Smooth muscle cell (in vitro differentiated cells): ENCODE measurements around the gene RELT. TPM values are rescaled to one million over a fixed set of nuclear protein-coding genes. Genes with fewer than 3 reads are reported as not detected.

ENCODE experiments used
- DNase-seq: peaks from one replicate; lab custom pipeline; 2025; ENCODE audit not compliant: unreplicated experiment; lab: John Stamatoyannopoulos, UW
- H2AFZ ChIP-seq: fragments of 200-600 bp; sonication (generic); 2 replicates; pipeline ENCODE4 v1.6.0; 2016; ENCODE audit warnings: antibody characterized with exemption, low read depth, mild to moderate bottlenecking
- H3F3A ChIP-seq: fragments of 200-600 bp; sonication (generic); 2 replicates; pipeline ENCODE4 v1.6.0; 2017; ENCODE audit warnings: antibody characterized with exemption, low read depth
- H3K27ac ChIP-seq: fragments of 200-600 bp; sonication (generic); 2 replicates; pipeline ENCODE4 v1.5.1; 2016; ENCODE audit warnings: low read depth, mild to moderate bottlenecking
- H3K27me3 ChIP-seq: fragments of 200-600 bp; sonication (generic); 2 replicates; pipeline ENCODE4 v1.6.1; 2016; ENCODE audit warnings: low read depth, mild to moderate bottlenecking
- H3K36me3 ChIP-seq: fragments of 200-600 bp; sonication (generic); 2 replicates; pipeline ENCODE4 v1.5.1; 2016; ENCODE audit warnings: low read depth
- H3K4me1 ChIP-seq: fragments of 200-600 bp; sonication (generic); 2 replicates; pipeline ENCODE4 v1.5.1; 2016; ENCODE audit warnings: low read depth
- H3K4me2 ChIP-seq: fragments of 200-600 bp; sonication (generic); 2 replicates; pipeline ENCODE4 v1.6.0; 2016; ENCODE audit warnings: mild to moderate bottlenecking
- H3K4me3 ChIP-seq: fragments of 200-600 bp; sonication (generic); 2 replicates; pipeline ENCODE4 v1.5.1; 2016; ENCODE audit warnings: mild to moderate bottlenecking
- H3K79me2 ChIP-seq: fragments of 200-600 bp; sonication (generic); 2 replicates; pipeline ENCODE4 v1.6.0; 2016; ENCODE audit warnings: low read depth, mild to moderate bottlenecking
- H3K9ac ChIP-seq: fragments of 200-600 bp; sonication (generic); 2 replicates; pipeline ENCODE4 v1.6.0; 2016; ENCODE audit warnings: low read depth
- H3K9me3 ChIP-seq: fragments of 200-600 bp; sonication (generic); replicated peaks from 2 replicates; pipeline ENCODE4 v1.5.1; 2016; ENCODE audit warnings: low read depth
- H4K20me1 ChIP-seq: fragments of 200-600 bp; sonication (generic); 2 replicates; pipeline ENCODE4 v1.6.0; 2016; ENCODE audit warnings: low read depth
- CTCF ChIP-seq: fragments of 200-600 bp; sonication (generic); IDR thresholded peaks from 2 replicates; pipeline ENCODE4 v1.5.1; 2017; ENCODE audit warnings: borderline replicate concordance, mild to moderate bottlenecking, antibody characterized with exemption; ENCODE audit not compliant: insufficient read depth, poor library complexity, severe bottlenecking
- WGBS: methylation state at CpG from one replicate; pipeline ENCODE4 v1.1.7; 2016; ENCODE audit warnings: low lambda C conversion rate; 5-methylcytosine and 5-hydroxymethylcytosine counted together
- polyA plus RNA-seq: library from polyadenylated mRNA; unstranded; fragments of >200 nt; fragmentation: Nextera tagmentation; extraction: Ambion mirVana; gene quantifications from 2 replicates; pipeline ENCODE4 v1.2.1, GENCODE V29; 2016
- total RNA-seq: library from RNA; depleted of rRNA; stranded (reverse); fragments of >200 nt; gene quantifications from 2 replicates; pipeline ENCODE4 v1.2.3, GENCODE V29; 2014

The RELT gene
- total and polyA plus RNA-seq, 2 experiments from 2014 or later: 4.3 to 5.5 TPM

GRCh38 chr11:73356979-73357860 is 19.0 kb upstream of the RELT start:
- no peak overlapping the region for H3K4me2 ChIP-seq
- H4K20me1 ChIP-seq: peaks cover 18% of the 10 kb centered on the region
- H3K27ac ChIP-seq: no peak overlapping the region
- H3K4me3 ChIP-seq: no peak overlapping the region
- H3K9me3 ChIP-seq: no peaks in the 10 kb centered on the region
- peaks cover 6% of the 10 kb centered on the region for H3K79me2 ChIP-seq
- 95% methylated on average over 22 of the region's 22 CpGs for WGBS
- no peaks in the 10 kb centered on the region for H3K4me1 ChIP-seq
- H3K36me3 ChIP-seq: no peaks in the 10 kb centered on the region
- DNase-seq: no peak
- H3K9ac ChIP-seq: no peak overlapping the region
- no peak overlapping the region for H2AFZ ChIP-seq
- no peaks in the 10 kb centered on the region for H3F3A ChIP-seq
- no peaks in the 10 kb centered on the region for H3K27me3 ChIP-seq
- no peak for TF ChIP-seq CTCF

- no peaks in the 10 kb centered on the region for H3K36me3 ChIP-seq
- WGBS: 74% methylated on average over 5 of the region's 5 CpGs
- DNase-seq: no peak
Measured at GRCh38 chr11:73358071-73358470, 18.1 kb upstream of the RELT start.

GRCh38 chr11:73359341-73359740 is 16.9 kb upstream of the RELT start:
- Histone ChIP-seq H2AFZ (no peak overlapping the region), H3K4me2 (no peak overlapping the region), H3K4me3 (no peak overlapping the region), H3F3A (no peaks in the 10 kb centered on the region), H3K79me2 (no peaks in the 10 kb centered on the region), H3K9me3 (no peaks in the 10 kb centered on the region), H3K27ac (peak overlapping the region; percentile 27), H4K20me1 (no peaks in the 10 kb centered on the region), H3K36me3 (no peaks in the 10 kb centered on the region), H3K27me3 (no peaks in the 10 kb centered on the region), H3K9ac (no peak overlapping the region), H3K4me1 (no peaks in the 10 kb centered on the region)
- WGBS: 56% methylated on average over 11 of the region's 11 CpGs
- TF ChIP-seq CTCF: no peak
- DNase-seq: no peak

More at GRCh38 chr11:73358071-73358470, 18.1 kb upstream of the RELT start:
- Histone ChIP-seq H2AFZ (no peak overlapping the region), H4K20me1 (peaks cover 9% of the 10 kb centered on the region), H3K27ac (no peak overlapping the region), H3F3A (no peaks in the 10 kb centered on the region), H3K9ac (no peak overlapping the region), H3K4me2 (no peak overlapping the region), H3K9me3 (no peaks in the 10 kb centered on the region), H3K27me3 (no peaks in the 10 kb centered on the region), H3K4me1 (no peaks in the 10 kb centered on the region), H3K4me3 (no peak overlapping the region), H3K79me2 (no peaks in the 10 kb centered on the region)
- no peak for TF ChIP-seq CTCF
